IMR-90 (cell line): Measurements from ENCODE around the gene KCNAB1.

Source experiments
- BHLHE40 ChIP-seq: fragments of 150-350 bp; IDR thresholded peaks from 2 replicates; pipeline ENCODE4 v1.6.1; 2016; ENCODE audit warnings: mild to moderate bottlenecking, low read depth, low read length
- CEBPB ChIP-seq: IDR thresholded peaks from 2 replicates; pipeline ENCODE4 v1.6.1; 2012; ENCODE audit warnings: low read depth, low read length, improper control_type of control experiment
- CHD1 ChIP-seq: IDR thresholded peaks from 2 replicates; pipeline ENCODE4 v1.6.1; 2012; ENCODE audit warnings: low read depth, low read length, improper control_type of control experiment
- FOS ChIP-seq: fragments of 150-350 bp; IDR thresholded peaks from 2 replicates; pipeline ENCODE4 v1.6.1; 2016; ENCODE audit warnings: low read depth, low read length
- MAFK ChIP-seq: IDR thresholded peaks from 2 replicates; pipeline ENCODE4 v1.6.1; 2012; ENCODE audit warnings: low read depth, low read length, improper control_type of control experiment
- MAZ ChIP-seq: IDR thresholded peaks from 2 replicates; pipeline ENCODE4 v1.6.1; 2012; ENCODE audit warnings: low read depth, mild to moderate bottlenecking, low read length, improper control_type of control experiment, moderate library complexity, borderline replicate concordance
- MXI1 ChIP-seq: IDR thresholded peaks from 2 replicates; pipeline ENCODE4 v1.6.1; 2012; ENCODE audit warnings: low read depth, mild to moderate bottlenecking, low read length, moderate library complexity, borderline replicate concordance
- POLR2A ChIP-seq: IDR thresholded peaks from 2 replicates; pipeline ENCODE4 v1.6.1; 2012; ENCODE audit warnings: mild to moderate bottlenecking, low read depth, low read length
- RAD21 ChIP-seq: IDR thresholded peaks from 2 replicates; pipeline ENCODE4 v1.6.1; 2012; ENCODE audit warnings: low read length, improper control_type of control experiment
- SMC3 ChIP-seq: fragments of 150-350 bp; IDR thresholded peaks from 2 replicates; pipeline ENCODE4 v1.6.1; 2016; ENCODE audit warnings: low read depth, mild to moderate bottlenecking, antibody characterized with exemption, low read length, moderate library complexity
- TF ChIP-seq, protein P1 (sequence below): conservative IDR thresholded peaks from 2 replicates; pipeline ENCODE4 v1.5.1; 2012; ENCODE audit warnings: mild to moderate bottlenecking, low read depth, low read length, improper control_type of control experiment
- TF ChIP-seq, protein P2 (sequence below): fragments of 150-350 bp; IDR thresholded peaks from 2 replicates; pipeline ENCODE4 v1.6.1; 2016; ENCODE audit warnings: low read depth, mild to moderate bottlenecking, low read length, moderate library complexity, borderline replicate concordance

DNA sequence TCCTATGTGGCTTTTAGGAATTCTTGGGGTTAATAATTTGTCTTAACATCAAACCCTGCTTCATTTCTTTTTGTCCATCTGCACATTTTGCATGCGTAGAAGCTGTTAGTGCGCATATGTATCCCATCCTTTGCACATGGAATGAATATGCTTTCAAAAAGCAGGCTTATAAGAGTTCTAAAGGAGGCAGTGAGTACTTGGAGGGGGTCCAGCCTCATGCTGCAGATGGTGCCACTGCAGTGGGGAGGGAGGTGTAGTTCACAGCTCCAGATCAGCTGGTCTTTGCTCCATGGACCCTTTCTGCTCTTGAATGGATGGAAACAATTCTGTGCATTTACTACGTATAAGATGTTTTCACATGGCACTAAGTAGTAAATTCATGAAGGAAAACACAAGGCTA is 455.3 kb downstream of the KCNAB1 start:
- TF ChIP-seq, protein P1, sequence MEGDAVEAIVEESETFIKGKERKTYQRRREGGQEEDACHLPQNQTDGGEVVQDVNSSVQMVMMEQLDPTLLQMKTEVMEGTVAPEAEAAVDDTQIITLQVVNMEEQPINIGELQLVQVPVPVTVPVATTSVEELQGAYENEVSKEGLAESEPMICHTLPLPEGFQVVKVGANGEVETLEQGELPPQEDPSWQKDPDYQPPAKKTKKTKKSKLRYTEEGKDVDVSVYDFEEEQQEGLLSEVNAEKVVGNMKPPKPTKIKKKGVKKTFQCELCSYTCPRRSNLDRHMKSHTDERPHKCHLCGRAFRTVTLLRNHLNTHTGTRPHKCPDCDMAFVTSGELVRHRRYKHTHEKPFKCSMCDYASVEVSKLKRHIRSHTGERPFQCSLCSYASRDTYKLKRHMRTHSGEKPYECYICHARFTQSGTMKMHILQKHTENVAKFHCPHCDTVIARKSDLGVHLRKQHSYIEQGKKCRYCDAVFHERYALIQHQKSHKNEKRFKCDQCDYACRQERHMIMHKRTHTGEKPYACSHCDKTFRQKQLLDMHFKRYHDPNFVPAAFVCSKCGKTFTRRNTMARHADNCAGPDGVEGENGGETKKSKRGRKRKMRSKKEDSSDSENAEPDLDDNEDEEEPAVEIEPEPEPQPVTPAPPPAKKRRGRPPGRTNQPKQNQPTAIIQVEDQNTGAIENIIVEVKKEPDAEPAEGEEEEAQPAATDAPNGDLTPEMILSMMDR, result no peak
- no peak for TF ChIP-seq MAZ
- no peak for TF ChIP-seq FOS
- no peak for TF ChIP-seq CEBPB
- no peak for TF ChIP-seq POLR2A
- no peak for TF ChIP-seq MXI1
- no peak for TF ChIP-seq CHD1
- TF ChIP-seq RAD21, result no peak
- TF ChIP-seq SMC3, result no peak
- no peak for TF ChIP-seq MAFK
- TF ChIP-seq, protein P2, sequence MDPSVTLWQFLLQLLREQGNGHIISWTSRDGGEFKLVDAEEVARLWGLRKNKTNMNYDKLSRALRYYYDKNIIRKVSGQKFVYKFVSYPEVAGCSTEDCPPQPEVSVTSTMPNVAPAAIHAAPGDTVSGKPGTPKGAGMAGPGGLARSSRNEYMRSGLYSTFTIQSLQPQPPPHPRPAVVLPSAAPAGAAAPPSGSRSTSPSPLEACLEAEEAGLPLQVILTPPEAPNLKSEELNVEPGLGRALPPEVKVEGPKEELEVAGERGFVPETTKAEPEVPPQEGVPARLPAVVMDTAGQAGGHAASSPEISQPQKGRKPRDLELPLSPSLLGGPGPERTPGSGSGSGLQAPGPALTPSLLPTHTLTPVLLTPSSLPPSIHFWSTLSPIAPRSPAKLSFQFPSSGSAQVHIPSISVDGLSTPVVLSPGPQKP, result no peak
- no peak for TF ChIP-seq BHLHE40
